Measurements from ENCODE around the gene GNAT3. TPM values are rescaled to one million over a fixed set of nuclear protein-coding genes. Genes with fewer than 3 reads are reported as not detected.

The GNAT3 gene
- total RNA-seq, 1 donor from 2014 or later: not detected

DNA sequence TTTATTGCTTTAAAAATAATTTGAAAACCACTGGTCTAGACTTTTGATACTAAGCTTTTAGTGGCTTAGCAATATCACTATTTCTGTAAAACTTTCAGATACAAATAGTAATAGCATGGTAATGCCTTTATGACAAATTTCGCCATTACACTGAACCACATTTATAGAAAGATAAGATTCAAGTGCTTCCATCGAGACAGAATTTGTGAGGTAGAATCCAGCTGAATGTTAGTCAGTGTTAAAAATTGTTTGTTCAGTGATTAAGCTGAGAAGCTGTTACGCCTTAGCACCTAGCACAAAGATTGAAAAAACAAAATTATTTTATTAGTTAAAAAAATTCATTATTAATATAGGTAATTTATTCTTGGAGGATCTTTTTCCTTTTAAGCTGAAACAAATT, 36.5 kb downstream of the GNAT3 start:
- H3K9me3 Mint-ChIP-seq: no peaks in the 10 kb centered on the region
- no peak overlapping the region for H3K4me3 Mint-ChIP-seq
- TF ChIP-seq, protein P1, sequence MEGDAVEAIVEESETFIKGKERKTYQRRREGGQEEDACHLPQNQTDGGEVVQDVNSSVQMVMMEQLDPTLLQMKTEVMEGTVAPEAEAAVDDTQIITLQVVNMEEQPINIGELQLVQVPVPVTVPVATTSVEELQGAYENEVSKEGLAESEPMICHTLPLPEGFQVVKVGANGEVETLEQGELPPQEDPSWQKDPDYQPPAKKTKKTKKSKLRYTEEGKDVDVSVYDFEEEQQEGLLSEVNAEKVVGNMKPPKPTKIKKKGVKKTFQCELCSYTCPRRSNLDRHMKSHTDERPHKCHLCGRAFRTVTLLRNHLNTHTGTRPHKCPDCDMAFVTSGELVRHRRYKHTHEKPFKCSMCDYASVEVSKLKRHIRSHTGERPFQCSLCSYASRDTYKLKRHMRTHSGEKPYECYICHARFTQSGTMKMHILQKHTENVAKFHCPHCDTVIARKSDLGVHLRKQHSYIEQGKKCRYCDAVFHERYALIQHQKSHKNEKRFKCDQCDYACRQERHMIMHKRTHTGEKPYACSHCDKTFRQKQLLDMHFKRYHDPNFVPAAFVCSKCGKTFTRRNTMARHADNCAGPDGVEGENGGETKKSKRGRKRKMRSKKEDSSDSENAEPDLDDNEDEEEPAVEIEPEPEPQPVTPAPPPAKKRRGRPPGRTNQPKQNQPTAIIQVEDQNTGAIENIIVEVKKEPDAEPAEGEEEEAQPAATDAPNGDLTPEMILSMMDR (conservative IDR thresholded peaks at IDR 0.05): no peak
- DNase-seq (ENCODE audit: low read depth, low spot score): no peak
- H3K27me3 Mint-ChIP-seq (ENCODE audit: low read depth): no peaks in the 10 kb centered on the region
- no peak overlapping the region for H3K27ac Mint-ChIP-seq (ENCODE audit: unreplicated experiment)
- H3K36me3 Mint-ChIP-seq (ENCODE audit: low read depth): no peaks in the 10 kb centered on the region
- H3K4me1 Mint-ChIP-seq: peaks cover 6% of the 10 kb centered on the region

DNA sequence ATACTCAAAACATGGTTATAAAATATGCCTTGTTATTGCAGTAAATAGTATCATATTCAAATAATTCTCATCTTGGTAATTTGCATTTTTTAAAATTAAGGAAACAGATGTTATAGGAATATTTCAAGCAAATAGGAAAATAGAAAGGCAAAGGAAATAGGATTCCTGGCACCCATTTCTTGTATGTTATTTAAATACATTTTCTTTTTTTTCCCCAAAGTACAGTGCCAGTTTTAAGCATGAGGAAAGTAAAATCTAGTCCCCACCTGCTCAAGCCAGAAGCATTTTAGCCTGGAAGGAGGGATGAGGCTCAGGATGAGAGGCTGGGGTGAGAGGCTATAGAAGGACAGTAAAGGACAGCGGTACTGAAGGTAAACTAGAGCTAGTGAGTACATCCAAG, 38.1 kb downstream of the GNAT3 start:
- Mint-ChIP-seq H3K4me3 (no peak overlapping the region), H3K4me1 (peaks cover 6% of the 10 kb centered on the region), H3K36me3 (ENCODE audit: low read depth) (no peaks in the 10 kb centered on the region), H3K27ac (ENCODE audit: unreplicated experiment) (no peak overlapping the region), H3K27me3 (ENCODE audit: low read depth) (no peaks in the 10 kb centered on the region), H3K9me3 (no peaks in the 10 kb centered on the region)
- TF ChIP-seq, protein P1 (conservative IDR thresholded peaks at IDR 0.05): no peak
- no peak for DNase-seq (ENCODE audit: low read depth, low spot score)

DNA sequence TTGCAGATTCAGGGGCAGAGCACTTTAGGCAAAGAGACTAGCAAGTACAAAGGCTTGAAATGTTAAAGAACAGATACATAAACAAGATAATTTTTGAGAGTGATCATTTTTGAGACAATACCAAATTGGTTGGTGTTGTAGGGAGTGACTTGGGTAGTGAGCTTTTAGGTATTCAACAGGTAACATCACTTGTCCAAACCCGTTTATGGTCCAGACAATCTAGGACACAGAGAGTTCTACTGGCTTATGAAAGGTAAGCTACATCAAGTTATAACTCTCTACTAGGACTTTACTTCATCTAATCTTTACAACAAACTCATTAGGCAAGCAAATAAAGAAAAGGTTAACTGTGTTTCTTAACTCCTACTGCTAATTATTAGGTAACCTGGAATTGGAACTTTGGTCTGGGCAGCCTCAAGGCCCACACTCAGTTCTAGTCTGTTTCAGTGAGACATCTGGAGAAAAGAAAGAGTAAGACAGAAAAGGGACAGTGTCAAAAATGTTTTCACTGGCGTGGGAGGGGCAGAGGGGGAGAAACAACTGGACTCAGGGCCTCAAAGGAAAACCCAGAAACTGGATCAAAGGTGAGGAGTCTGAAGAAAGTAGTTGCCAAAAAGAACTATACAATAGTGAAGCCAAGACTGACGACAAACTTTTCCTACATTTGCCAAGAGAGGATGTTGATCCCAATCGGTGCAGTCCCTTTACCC, 39.2 kb downstream of the GNAT3 start:
- H3K27ac Mint-ChIP-seq (ENCODE audit: unreplicated experiment): no peak overlapping the region
- no peaks in the 10 kb centered on the region for H3K9me3 Mint-ChIP-seq
- no peak for DNase-seq (ENCODE audit: low read depth, low spot score)
- peaks cover 6% of the 10 kb centered on the region for H3K4me1 Mint-ChIP-seq
- no peak overlapping the region for H3K4me3 Mint-ChIP-seq
- no peaks in the 10 kb centered on the region for H3K36me3 Mint-ChIP-seq (ENCODE audit: low read depth)
- TF ChIP-seq, protein P1 (conservative IDR thresholded peaks at IDR 0.05): no peak
- no peaks in the 10 kb centered on the region for H3K27me3 Mint-ChIP-seq (ENCODE audit: low read depth)

DNA sequence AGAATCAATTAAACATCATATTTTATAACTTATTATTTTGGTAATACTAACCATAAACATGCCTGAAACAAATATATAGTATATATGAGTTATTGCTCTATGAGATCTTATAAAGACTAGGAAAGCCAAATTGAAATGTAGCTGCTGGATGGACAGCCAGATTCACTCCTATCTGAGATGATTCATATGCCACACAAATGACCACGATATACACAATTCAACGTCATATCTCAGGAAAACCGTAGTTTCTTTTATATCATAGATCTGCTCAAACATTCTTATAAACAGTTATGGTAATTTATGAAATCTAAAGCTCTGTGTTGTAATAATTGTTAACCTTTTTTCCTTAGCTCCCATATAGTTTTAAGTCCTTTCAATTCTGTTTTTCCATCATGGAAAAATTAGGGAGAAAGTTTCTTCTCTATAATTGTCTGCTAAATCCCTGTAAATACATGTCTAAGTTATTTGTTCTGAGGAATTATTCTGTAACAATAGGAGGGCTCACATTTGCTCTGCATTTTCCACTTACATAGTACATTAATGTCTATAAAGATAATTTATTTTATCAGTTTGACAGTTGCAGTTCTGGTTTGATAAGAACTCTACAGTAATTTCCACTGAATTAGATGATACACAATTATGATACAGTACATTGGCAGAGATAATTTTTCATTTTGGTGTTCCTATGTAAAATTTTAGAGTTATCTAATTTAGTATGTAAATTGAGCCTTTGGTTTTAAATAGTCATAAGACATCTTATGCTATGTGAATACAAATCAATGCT, 42.7 kb downstream of the GNAT3 start:
- TF ChIP-seq, protein P1 (conservative IDR thresholded peaks at IDR 0.05): no peak
- H3K9me3 Mint-ChIP-seq: no peaks in the 10 kb centered on the region
- no peaks in the 10 kb centered on the region for H3K36me3 Mint-ChIP-seq (ENCODE audit: low read depth)
- H3K4me3 Mint-ChIP-seq: no peak overlapping the region
- no peaks in the 10 kb centered on the region for H3K27me3 Mint-ChIP-seq (ENCODE audit: low read depth)
- no peak overlapping the region for H3K27ac Mint-ChIP-seq (ENCODE audit: unreplicated experiment)
- H3K4me1 Mint-ChIP-seq: peaks cover 6% of the 10 kb centered on the region
- DNase-seq (ENCODE audit: low read depth, low spot score): no peak

DNA sequence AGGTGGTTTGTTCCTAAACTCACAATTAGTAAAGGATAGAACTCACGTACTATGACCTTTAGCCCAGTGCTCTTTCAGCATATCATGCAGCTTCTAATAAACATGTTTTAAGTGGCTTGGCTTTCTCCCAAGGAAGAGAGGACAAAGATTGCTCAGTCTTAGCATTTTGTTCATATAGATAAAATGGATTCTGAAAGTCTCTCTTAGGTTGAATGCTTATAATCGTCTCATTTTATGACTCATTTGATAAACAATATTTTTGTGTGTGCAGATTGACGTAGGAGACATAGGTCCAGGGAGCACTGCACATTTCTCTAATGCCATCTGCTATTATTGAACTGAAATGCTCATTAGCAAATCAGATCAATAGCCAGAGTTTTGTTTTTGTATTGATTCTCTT, 44.8 kb downstream of the GNAT3 start:
- Mint-ChIP-seq H3K27ac (ENCODE audit: unreplicated experiment) (no peak overlapping the region), H3K4me1 (no peaks in the 10 kb centered on the region), H3K4me3 (no peak overlapping the region), H3K27me3 (ENCODE audit: low read depth) (no peaks in the 10 kb centered on the region), H3K36me3 (ENCODE audit: low read depth) (no peaks in the 10 kb centered on the region), H3K9me3 (no peaks in the 10 kb centered on the region)
- TF ChIP-seq, protein P1 (conservative IDR thresholded peaks at IDR 0.05): no peak
- DNase-seq (ENCODE audit: low read depth, low spot score): no peak
